Mammary epithelial cell (primary cell): Measurements from ENCODE around the gene POLR3K.

ENCODE experiments used
- CTCF ChIP-seq, 2 donors: IDR thresholded peaks in 1 of 2; conservative IDR thresholded peaks in 1 of 2; 2 replicates each; pipeline ENCODE4 v1.5.1; 2011 to 2012; ENCODE audit warnings: inconsistent platforms in 2 of 2, low read length in 2 of 2, mild to moderate bottlenecking in 2 of 2, control low read depth in 1 of 2, low read depth in 1 of 2; ENCODE audit not compliant: insufficient read depth in 1 of 2; ENCODE audit errors: extremely low read depth in 1 of 2
- EZH2 ChIP-seq: IDR thresholded peaks from 2 replicates; pipeline ENCODE4 v1.6.1; 2012; ENCODE audit warnings: low read length, inconsistent platforms, borderline replicate concordance

DNA sequence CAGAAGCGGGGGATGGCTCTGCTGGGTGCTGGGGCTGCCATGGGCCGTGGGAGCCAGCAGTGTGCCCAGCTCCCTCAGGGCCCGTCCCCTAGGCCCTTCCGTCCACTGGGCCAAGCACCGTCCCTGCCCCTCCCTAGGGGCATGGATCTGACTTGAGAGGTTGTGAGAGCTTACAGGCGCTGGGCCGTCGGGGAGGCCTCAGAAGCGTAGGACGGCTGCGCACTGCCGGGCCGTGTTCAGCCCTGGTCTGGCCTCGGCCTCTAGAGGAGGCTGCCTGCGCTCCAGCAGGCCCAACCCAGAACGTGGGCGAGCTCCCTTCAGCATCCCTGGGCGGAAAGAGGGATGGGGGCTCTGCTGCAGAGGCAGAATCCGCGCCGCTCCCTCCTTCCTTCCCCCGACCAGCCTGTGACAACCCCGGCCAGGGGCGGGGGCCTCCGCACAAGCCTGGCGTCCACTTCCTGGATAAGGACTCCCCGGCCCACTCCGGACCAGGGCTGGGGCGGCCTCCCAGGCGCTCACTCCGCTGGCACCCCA is 23.9 kb upstream of the POLR3K start:
- TF ChIP-seq CTCF (conservative IDR thresholded peaks at IDR 0.05 in 1 of 2, IDR thresholded peaks at IDR 0.05 in 1 of 2; ENCODE audit: extremely low read depth in 1 of 2, insufficient read depth in 1 of 2, low read depth in 1 of 2, low read length in 2 of 2) (no peak), EZH2 (no peak)
